MCF 10A (cell line): ENCODE results near the gene TXN2. TPM values are rescaled to one million over a fixed set of nuclear protein-coding genes. Genes with fewer than 3 reads are reported as not detected.
A peak's percentile ranks its signal among the peaks of the same experiment; 100 is the strongest.

Experiments used
- BruUV-seq: library from RNA; stranded (reverse); fragments of 400-500 nt; replicated peaks from 2 replicates; lab custom pipeline; 2021; lab: Mats Ljungman, UMichigan
- CTCF ChIA-PET: fragments of 300-600 bp; sonication (Branson Sonifier 250); formaldehyde crosslinking; extraction: SDS; loops from one replicate; lab custom pipeline; 2021; ENCODE audit warnings: antibody characterized with exemption, inconsistent platforms; lab: Yijun Ruan, JAX
- POLR2A ChIA-PET: fragments of 300-600, 350-650 bp; sonication (Branson Sonifier 250); formaldehyde crosslinking; extraction: SDS; loops from one replicate; lab custom pipeline; 2020; ENCODE audit warnings: antibody characterized with exemption, inconsistent platforms; lab: Yijun Ruan, JAX
- DNase-seq: peaks from one replicate; pipeline ENCODE4 v3.0.0-alpha.2; 2018; ENCODE audit not compliant: unreplicated experiment
- H3K27ac Mint-ChIP-seq: one replicate; pipeline ENCODE4 v1.8.0; 2022; ENCODE audit warnings: mild to moderate bottlenecking, low read depth, mixed read lengths; ENCODE audit not compliant: unreplicated experiment
- H3K27me3 Mint-ChIP-seq: one replicate; pipeline ENCODE4 v1.8.0; 2022; ENCODE audit warnings: mixed read lengths; ENCODE audit not compliant: insufficient read depth, unreplicated experiment
- H3K36me3 Mint-ChIP-seq: one replicate; pipeline ENCODE4 v1.8.0; 2022; ENCODE audit warnings: mild to moderate bottlenecking, moderate library complexity, mixed read lengths; ENCODE audit not compliant: insufficient read depth, unreplicated experiment
- H3K4me1 Mint-ChIP-seq: one replicate; pipeline ENCODE4 v1.8.0; 2022; ENCODE audit warnings: mixed read lengths; ENCODE audit not compliant: insufficient read depth, unreplicated experiment
- H3K4me3 Mint-ChIP-seq: one replicate; pipeline ENCODE4 v1.8.0; 2022; ENCODE audit warnings: mild to moderate bottlenecking, moderate library complexity, mixed read lengths; ENCODE audit not compliant: unreplicated experiment
- H3K9me3 Mint-ChIP-seq: one replicate; pipeline ENCODE4 v1.8.0; 2022; ENCODE audit warnings: mixed read lengths; ENCODE audit not compliant: unreplicated experiment
- intact Hi-C: fragments of 100-400 bp; cut with micrococcal nuclease; formaldehyde crosslinking; loops from 2 replicates; pipeline ENCODE4 v1.14.1; 2022
- total RNA-seq: library from RNA; stranded (reverse); gene quantifications from 2 replicates; pipeline ENCODE4 v1.2.3, GENCODE V29; 2022
- TF ChIP-seq, protein P1 (sequence below): fragments of 200-600 bp; IDR thresholded peaks from one replicate; pipeline ENCODE4 v1.8.0; 2022; ENCODE audit warnings: antibody characterized with exemption, mild to moderate bottlenecking; ENCODE audit not compliant: unreplicated experiment

TXN2 gene
- total RNA-seq, 1 experiment from 2014 or later: 83.2 TPM

DNA sequence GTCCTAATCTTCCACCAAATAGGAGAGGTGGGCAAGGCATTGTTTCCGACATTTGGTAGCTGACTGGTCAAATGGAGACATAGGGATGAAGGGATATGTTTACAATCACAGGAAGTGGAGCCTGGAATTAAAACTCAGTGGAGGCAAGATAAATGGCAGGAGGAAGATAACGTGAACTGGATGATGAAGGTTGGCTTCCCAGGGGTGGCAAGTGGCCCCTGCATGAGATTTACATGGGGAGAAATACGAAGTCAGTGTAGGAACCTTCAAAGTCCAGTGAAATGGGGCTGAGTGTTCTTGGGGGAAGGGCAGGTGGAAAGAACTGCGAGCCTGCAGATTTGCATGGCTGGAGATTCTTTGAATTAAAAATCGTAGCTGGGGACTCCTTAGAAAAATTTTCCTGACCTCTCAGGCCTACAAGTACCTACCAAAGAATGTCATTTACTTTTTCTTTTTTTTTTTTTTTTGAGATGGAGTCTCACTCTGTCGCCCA lies 26.1 kb upstream of the TXN2 start:
- Mint-ChIP-seq H3K27ac (peak overlapping the region; percentile 49), H3K4me3 (peak overlapping the region; percentile 77), H3K9me3 (no peaks in the 10 kb centered on the region), H3K27me3 (no peaks in the 10 kb centered on the region), H3K36me3 (peaks cover 56% of the 10 kb centered on the region), H3K4me1 (peaks cover 13% of the 10 kb centered on the region)
- no TSS peak for BruUV-seq
- no peak for DNase-seq
- TF ChIP-seq, protein P1, sequence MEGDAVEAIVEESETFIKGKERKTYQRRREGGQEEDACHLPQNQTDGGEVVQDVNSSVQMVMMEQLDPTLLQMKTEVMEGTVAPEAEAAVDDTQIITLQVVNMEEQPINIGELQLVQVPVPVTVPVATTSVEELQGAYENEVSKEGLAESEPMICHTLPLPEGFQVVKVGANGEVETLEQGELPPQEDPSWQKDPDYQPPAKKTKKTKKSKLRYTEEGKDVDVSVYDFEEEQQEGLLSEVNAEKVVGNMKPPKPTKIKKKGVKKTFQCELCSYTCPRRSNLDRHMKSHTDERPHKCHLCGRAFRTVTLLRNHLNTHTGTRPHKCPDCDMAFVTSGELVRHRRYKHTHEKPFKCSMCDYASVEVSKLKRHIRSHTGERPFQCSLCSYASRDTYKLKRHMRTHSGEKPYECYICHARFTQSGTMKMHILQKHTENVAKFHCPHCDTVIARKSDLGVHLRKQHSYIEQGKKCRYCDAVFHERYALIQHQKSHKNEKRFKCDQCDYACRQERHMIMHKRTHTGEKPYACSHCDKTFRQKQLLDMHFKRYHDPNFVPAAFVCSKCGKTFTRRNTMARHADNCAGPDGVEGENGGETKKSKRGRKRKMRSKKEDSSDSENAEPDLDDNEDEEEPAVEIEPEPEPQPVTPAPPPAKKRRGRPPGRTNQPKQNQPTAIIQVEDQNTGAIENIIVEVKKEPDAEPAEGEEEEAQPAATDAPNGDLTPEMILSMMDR: no peak
- ChIA-PET POLR2A (interaction anchor here (0.8 to 5.8 kb wide), 13 partner anchors 14 to 366 kb away, joined by 3 to 44 read pairs (median 4); partner anchors contain the start of genes EIF3D, MYH9 and TXN2), CTCF (interaction anchor here (0.5 to 2.0 kb wide), 2 partner anchors 206 to 296 kb away, joined by 3 to 7 read pairs; no protein-coding TSS in a partner anchor)
- intact Hi-C loops: no loop called here

DNA sequence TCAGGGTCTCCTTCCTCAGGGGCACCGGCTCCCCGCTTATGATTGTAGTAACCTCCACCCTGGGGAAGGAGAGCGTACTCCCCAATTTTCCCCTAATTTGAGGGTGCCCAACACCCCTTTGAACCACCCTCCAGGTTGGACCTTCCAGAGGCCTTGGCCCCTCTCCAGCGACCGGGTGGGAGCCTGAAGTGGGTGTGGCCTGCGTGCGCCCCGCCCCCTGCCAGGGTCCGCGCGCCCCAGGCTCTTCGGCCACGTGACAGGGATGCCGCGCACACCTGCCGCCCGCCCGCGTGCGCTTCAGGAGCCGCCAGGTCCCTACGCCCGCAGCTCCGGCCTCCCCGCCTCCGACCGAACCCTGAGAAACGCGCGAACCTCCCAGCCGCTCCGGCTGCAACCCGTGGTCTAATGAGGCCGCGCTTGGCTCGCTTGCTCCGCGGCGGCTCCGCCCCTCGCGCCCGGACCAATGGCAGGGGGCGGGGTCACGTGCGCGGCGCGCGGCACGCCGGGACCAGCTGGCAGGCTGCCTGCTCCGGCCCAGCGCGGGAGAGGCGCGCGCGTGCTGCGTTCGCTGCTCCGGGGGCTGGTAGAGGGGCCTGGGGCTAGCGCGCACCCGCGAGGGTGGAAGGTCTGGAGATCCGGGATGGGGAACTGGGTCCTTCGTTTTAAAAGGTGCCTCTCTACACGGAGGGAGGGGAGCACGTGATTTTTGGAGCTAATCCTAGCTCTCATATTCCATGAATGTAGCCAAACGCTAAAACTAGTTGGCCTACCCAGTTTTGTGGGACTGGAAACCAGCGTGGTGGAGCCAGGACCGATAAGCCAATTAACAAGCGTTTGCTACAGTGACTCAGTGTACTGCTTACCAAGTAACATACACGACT lies 25.4 kb upstream of the TXN2 start, which contains the start of gene FOXRED2:
TSS of gene FOXRED2 (minus strand) at position 404 of the 881 bp plus-strand sequence. CDS start 618 bp downstream, outside the sequence.
- TF ChIP-seq, protein P1: no peak
- BruUV-seq: TSS peak; percentile 95
- peaks cover 49% of the 10 kb centered on the region for H3K36me3 Mint-ChIP-seq
- H3K27ac Mint-ChIP-seq: peak within 1 kb of the TSS; percentile 49
- no peaks in the 10 kb centered on the region for H3K27me3 Mint-ChIP-seq
- DNase-seq: peak; percentile 81
- intact Hi-C loops: no loop called here
- ChIA-PET CTCF (interaction anchor here (0.5 to 2.0 kb wide), 3 partner anchors 206 to 691 kb away, joined by 3 to 7 read pairs (median 3); no protein-coding TSS in a partner anchor), POLR2A (interaction anchor here (0.6 to 5.8 kb wide), 18 partner anchors 11 to 692 kb away, joined by 3 to 44 read pairs (median 3); partner anchors contain the start of genes EIF3D, MYH9 and TXN2)
- H3K9me3 Mint-ChIP-seq: no peaks in the 10 kb centered on the region
- peaks cover 13% of the 10 kb centered on the region for H3K4me1 Mint-ChIP-seq
- H3K4me3 Mint-ChIP-seq: peak within 1 kb of the TSS; percentile 77

DNA sequence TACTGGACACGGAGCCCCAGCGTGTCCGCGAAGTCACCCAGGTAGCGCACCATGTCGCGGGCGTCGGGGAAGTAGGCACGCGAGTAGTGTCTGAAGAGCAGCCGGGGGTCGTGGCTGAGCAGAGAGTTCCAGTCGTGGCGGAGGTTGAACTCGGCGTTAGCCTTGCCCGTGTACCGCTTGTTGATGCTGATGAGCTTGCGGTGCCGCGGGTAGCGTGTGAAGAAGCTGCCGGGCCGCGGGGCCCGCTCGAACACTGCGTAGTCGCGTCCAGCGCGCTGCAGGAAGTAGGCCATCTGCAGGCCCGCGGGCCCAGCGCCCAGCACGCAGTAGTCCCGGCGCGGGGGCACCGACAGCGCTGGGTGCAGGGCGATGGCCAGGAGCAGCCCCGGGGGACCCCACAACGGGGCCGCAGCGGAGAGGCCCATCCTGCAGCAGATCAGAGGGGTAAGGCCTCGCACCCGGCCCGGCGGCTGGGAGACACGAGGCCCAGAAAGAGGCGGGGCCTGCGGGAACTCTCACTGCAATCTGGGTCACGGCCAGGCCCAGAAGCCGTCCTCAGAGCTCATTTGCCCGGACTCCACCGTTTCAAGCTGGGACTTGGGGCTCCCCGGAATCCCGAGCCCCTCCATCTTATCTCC lies 24.7 kb upstream of the TXN2 start:
- POLR2A ChIA-PET: interaction anchor here (0.7 to 5.8 kb wide), 10 partner anchors 11 to 693 kb away, joined by 3 to 44 read pairs (median 5); partner anchors contain the start of genes EIF3D, MYH9 and TXN2
- Mint-ChIP-seq H3K27ac (no peak overlapping the region), H3K27me3 (no peaks in the 10 kb centered on the region), H3K4me1 (peaks cover 8% of the 10 kb centered on the region), H3K36me3 (peaks cover 45% of the 10 kb centered on the region), H3K4me3 (peak overlapping the region; percentile 77), H3K9me3 (no peaks in the 10 kb centered on the region)
- no TSS peak for BruUV-seq
- CTCF ChIA-PET: interaction anchor here (0.9 to 1.3 kb wide), 2 partner anchors 20 to 204 kb away, joined by 3 to 5 read pairs; no protein-coding TSS in a partner anchor
- DNase-seq: no peak
- intact Hi-C loops: no loop called here
- TF ChIP-seq, protein P1: no peak
